ES-I3 (cell line): ENCODE data around the gene AMOTL2.
A peak's percentile ranks its signal among the peaks of the same experiment; 100 is the strongest.

ENCODE experiments used
- H3K36me3 ChIP-seq: 2 replicates; pipeline ENCODE4 v1.6.1; 2013; ENCODE audit warnings: mild to moderate bottlenecking, low read length, control low read depth, moderate library complexity; ENCODE audit not compliant: insufficient read depth
- H3K4me1 ChIP-seq: 2 replicates; pipeline ENCODE4 v1.6.1; 2013; ENCODE audit warnings: mild to moderate bottlenecking, control low read depth, low read length; ENCODE audit not compliant: insufficient read depth
- H3K9ac ChIP-seq: 2 replicates; pipeline ENCODE4 v1.6.1; 2013; ENCODE audit warnings: low read depth, mild to moderate bottlenecking, low read length, moderate library complexity
- H3K9me3 ChIP-seq: 2 replicates; pipeline ENCODE4 v1.6.1; 2013; ENCODE audit warnings: mild to moderate bottlenecking, low read length, moderate library complexity; ENCODE audit not compliant: control insufficient read depth, insufficient read depth

Gene AMOTL2

GRCh38 chr3:134374105-134374790, at the start of gene AMOTL2:
TSS of gene AMOTL2 (minus strand) at chr3:134374447. CDS start at chr3:134371433, 3,014 bp downstream.
- Histone ChIP-seq H3K4me1 (peaks cover 59% of the 10 kb centered on the region), H3K9ac (peak within 1 kb of the TSS; percentile 85)

GRCh38 chr3:134423153-134423552, 48.9 kb upstream of the AMOTL2 start:
- Histone ChIP-seq H3K36me3 (no peaks in the 10 kb centered on the region), H3K9me3 (no peaks in the 10 kb centered on the region), H3K4me1 (peaks cover 11% of the 10 kb centered on the region), H3K9ac (no peak overlapping the region)

More at GRCh38 chr3:134374105-134374790, at the start of gene AMOTL2:
- Histone ChIP-seq H3K9me3 (no peaks in the 10 kb centered on the region), H3K36me3 (peaks cover 20% of the 10 kb centered on the region)

- Histone ChIP-seq H3K4me1 (peaks cover 11% of the 10 kb centered on the region), H3K36me3 (no peaks in the 10 kb centered on the region), H3K9ac (no peak overlapping the region)
These were observed 45.7 kb upstream of the AMOTL2 start for GRCh38 chr3:134419960-134420321.

GRCh38 chr3:134419214-134419959, 45.1 kb upstream of the AMOTL2 start:
- Histone ChIP-seq H3K4me1 (peaks cover 11% of the 10 kb centered on the region), H3K36me3 (no peaks in the 10 kb centered on the region), H3K9me3 (no peaks in the 10 kb centered on the region), H3K9ac (no peak overlapping the region)

More at GRCh38 chr3:134419960-134420321, 45.7 kb upstream of the AMOTL2 start:
- H3K9me3 ChIP-seq, result no peaks in the 10 kb centered on the region

GRCh38 chr3:134409041-134409440, 34.8 kb upstream of the AMOTL2 start:
- Histone ChIP-seq H3K9me3 (no peaks in the 10 kb centered on the region), H3K9ac (no peak overlapping the region), H3K4me1 (peaks cover 20% of the 10 kb centered on the region), H3K36me3 (no peaks in the 10 kb centered on the region)

- H3K9me3 ChIP-seq, result peaks cover 6% of the 10 kb centered on the region; the same call in 1 of the 2 replicates
- peak overlapping the region; percentile 63 for H3K9ac ChIP-seq
- H3K36me3 ChIP-seq, result no peaks in the 10 kb centered on the region
- H3K4me1 ChIP-seq, result peaks cover 20% of the 10 kb centered on the region
These were observed 33.0 kb upstream of the AMOTL2 start for GRCh38 chr3:134407239-134407625.

- peak overlapping the region; percentile 63 for H3K9ac ChIP-seq
- no peaks in the 10 kb centered on the region for H3K36me3 ChIP-seq
- H3K4me1 ChIP-seq, result peaks cover 20% of the 10 kb centered on the region
- peaks cover 7% of the 10 kb centered on the region for H3K9me3 ChIP-seq
These were observed 32.3 kb upstream of the AMOTL2 start for GRCh38 chr3:134406331-134407238.

GRCh38 chr3:134404366-134404885, 30.2 kb upstream of the AMOTL2 start:
- Histone ChIP-seq H3K4me1 (peaks cover 20% of the 10 kb centered on the region), H3K36me3 (no peaks in the 10 kb centered on the region), H3K9me3 (peaks cover 11% of the 10 kb centered on the region), H3K9ac (no peak overlapping the region)

- Histone ChIP-seq H3K9me3 (peaks cover 10% of the 10 kb centered on the region), H3K36me3 (no peaks in the 10 kb centered on the region), H3K9ac (no peak overlapping the region), H3K4me1 (no peaks in the 10 kb centered on the region)
These were observed 23.5 kb upstream of the AMOTL2 start for GRCh38 chr3:134397755-134398154.

- no peaks in the 10 kb centered on the region for H3K36me3 ChIP-seq
These were observed 20.9 kb upstream of the AMOTL2 start for GRCh38 chr3:134395103-134395502.

GRCh38 chr3:134394380-134394779, 20.1 kb upstream of the AMOTL2 start:
- Histone ChIP-seq H3K9ac (no peak overlapping the region), H3K36me3 (no peaks in the 10 kb centered on the region), H3K9me3 (peaks cover 12% of the 10 kb centered on the region), H3K4me1 (no peaks in the 10 kb centered on the region)

More at GRCh38 chr3:134395103-134395502, 20.9 kb upstream of the AMOTL2 start:
- no peak overlapping the region for H3K9ac ChIP-seq
- H3K4me1 ChIP-seq, result no peaks in the 10 kb centered on the region
- peaks cover 6% of the 10 kb centered on the region; the same call in 1 of the 2 replicates for H3K9me3 ChIP-seq

GRCh38 chr3:134393074-134393473, 18.8 kb upstream of the AMOTL2 start:
- Histone ChIP-seq H3K36me3 (no peaks in the 10 kb centered on the region), H3K4me1 (no peaks in the 10 kb centered on the region), H3K9ac (no peak overlapping the region), H3K9me3 (peaks cover 12% of the 10 kb centered on the region)

- H3K9me3 ChIP-seq, result peaks cover 12% of the 10 kb centered on the region
- no peaks in the 10 kb centered on the region for H3K4me1 ChIP-seq
- H3K36me3 ChIP-seq, result no peaks in the 10 kb centered on the region
- H3K9ac ChIP-seq, result no peak overlapping the region
These were observed 18.2 kb upstream of the AMOTL2 start for GRCh38 chr3:134392336-134392983.
